HTR-8/SVneo (cell line): ENCODE results near the gene CHD2.

Source experiments
- DNase-seq: peaks from one replicate; pipeline ENCODE4 v3.0.0; 2011; ENCODE audit warnings: low spot score, mixed read lengths; ENCODE audit not compliant: insufficient read length
- FAIRE-seq: peaks from 2 replicates; lab custom pipeline; 2011; peaks lifted over from hg19 to GRCh38; lab: Jason Lieb, UNC

CHD2 gene

GRCh38 chr15:93076217-93076616 lies 176.1 kb downstream of the CHD2 start:
- DNase-seq = no peak
- FAIRE-seq = no peak

GRCh38 chr15:93076875-93077274 lies 176.8 kb downstream of the CHD2 start:
- FAIRE-seq (no peak), DNase-seq (no peak)
